D341Med (cell line): ENCODE measurements around the gene SMAD3.
"Not testable (repeated sequence)": the region's sequence is repeated elsewhere in the genome, so short reads cannot be mapped to it uniquely, and the experiment has no call there.

Experiments used
- DNase-seq: peaks from one replicate; pipeline ENCODE4 v3.0.0; 2012; ENCODE audit warnings: low spot score

The SMAD3 gene

DNA sequence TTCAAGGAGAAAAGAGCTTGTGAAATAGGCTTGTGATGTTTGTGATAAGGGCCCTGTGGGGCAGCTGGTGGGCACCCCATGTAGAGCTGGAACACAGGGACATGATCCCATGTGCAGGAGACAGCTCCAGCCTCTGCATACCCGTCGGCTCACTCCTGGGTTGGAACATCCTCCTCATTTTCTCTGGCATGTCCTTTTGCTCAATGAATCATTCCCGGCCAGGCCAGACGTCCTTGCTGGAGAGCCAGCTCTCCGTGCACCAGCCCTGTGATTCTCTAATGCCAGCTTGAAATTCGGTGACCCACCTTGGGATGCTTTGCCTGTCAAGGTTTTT is 77.3 kb downstream of the SMAD3 start:
- DNase-seq, result no peak

DNA sequence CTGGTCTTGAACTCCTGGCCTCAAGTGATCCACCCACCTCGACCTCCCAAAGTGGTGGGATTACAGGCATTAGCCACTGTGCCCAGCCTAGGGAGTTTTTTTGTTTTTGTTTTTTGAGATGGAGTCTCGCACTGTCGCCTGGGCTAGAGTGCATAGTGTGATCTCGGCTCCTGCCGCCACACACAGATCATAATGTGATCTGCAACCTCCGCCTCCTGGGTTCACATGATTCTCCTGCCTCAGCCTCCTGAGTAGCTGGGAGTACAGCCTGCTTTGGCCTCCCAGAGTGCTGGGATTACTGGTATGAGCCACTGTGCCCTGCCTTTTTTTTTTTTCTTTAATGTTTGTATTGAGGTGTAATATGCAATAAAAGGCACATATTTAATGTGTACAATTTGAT is 78.2 kb downstream of the SMAD3 start:
- DNase-seq, result no peak

DNA sequence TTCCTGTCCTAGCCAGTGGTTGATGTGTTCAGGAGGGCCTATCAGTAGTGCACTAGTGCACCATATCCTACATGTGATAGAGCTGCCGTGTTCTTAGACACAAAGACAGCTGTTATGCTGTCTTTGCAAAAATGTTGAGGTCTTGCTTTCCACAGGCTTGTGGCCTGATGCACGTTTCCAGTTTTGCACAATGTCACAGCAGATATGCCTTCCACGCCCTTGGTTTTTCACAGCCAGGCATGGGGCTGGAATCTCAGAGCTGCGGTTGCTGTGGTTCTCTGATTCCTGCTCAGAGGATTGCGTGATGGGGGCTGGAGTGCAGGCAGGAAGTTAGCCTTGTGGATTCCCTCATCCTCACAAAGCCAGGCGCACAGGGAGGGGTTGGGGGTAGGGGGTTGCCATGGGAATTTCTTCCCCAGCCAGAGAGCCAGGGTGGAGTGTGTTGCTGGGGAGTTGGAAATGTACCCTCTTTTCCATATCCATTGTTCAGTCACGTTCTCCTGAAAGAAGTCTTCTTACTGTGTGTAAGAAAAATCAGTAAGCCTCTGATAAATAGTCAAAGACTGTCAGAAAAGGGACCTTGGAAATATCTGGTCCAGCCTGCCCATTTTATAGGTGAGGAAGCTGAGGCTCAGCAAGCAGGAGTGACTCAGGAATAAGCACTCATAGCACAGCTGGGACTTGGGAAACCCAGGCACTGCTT is 79.4 kb downstream of the SMAD3 start:
- DNase-seq, result no peak

DNA sequence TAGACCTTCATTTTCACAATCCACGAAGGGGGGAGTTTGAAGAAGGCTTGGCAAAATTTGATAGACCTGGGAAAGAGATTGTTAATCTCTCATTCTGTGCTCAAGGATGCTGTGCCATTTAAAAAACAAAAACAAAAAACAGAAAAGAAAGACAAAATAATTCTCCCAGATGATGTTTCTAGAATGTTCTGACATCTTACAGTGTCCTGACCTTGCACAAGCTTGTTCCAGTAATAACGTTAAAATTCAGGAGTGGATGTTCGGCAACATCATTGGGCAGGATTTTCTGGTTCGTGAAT is 79.9 kb downstream of the SMAD3 start:
- DNase-seq, result no peak

DNA sequence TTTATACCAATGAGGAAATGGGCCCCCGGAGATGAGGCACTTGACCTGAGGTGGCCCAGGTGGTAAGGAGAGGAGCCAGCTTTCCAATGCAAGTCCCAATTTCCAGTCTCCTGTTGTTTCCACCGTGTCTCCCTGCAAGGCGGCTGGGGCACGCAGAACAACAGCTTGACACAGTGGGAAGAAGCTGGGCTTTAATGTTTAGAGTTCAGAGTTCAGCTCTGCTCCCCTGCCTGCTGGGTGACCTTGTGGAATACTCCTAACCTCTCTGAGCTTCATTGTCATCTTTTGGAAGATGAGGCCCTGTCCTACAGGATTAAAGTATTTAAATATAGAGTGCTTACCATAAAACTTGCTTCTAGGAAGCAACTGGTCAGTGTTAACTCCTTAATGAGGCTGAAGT is 80.3 kb downstream of the SMAD3 start:
- no peak for DNase-seq

DNA sequence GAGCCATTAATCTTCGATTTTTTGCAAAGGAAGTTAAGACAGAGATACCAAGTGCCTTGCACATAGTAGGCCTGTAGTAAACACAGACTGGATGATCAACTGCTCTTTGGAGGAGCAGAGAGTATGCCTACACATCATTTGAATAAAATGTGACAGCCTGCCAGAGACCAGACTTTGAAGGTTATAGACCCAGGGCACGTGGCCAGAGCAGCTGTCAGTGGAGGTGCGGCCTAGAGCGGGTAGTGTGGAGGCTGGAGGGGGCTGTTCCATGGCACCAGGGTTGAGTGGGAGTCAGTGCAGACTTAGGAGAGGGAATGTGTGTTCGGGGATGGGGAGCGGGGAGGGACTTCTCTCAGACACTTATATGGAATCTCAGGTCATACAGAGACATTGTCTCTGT is 80.8 kb downstream of the SMAD3 start:
- DNase-seq, result no peak

DNA sequence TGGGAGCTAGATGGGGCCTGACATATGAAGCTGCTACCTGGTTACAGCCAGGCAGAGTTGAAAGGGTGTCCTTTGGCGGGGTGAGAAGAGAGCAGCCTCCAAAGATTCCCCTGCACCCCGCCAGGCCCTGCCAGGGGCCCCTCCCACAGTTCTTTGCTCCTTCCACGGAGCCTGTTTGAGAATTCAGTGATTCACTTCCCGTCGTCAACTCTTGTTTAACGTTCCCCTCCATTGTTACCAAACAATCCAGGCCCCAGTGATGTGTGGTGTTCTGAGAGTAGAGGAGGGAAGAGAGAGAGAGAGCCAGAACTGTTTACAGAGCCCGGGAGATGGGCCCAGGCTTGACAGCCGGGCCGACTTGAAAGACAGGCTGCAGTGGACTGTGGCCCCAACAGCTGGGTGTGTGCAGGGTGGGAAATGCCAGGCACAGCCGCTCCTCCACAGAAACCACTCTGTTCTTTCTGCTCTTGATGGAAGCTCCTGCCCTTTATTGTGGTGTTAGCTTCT is 81.5 kb downstream of the SMAD3 start:
- DNase-seq, result no peak

DNA sequence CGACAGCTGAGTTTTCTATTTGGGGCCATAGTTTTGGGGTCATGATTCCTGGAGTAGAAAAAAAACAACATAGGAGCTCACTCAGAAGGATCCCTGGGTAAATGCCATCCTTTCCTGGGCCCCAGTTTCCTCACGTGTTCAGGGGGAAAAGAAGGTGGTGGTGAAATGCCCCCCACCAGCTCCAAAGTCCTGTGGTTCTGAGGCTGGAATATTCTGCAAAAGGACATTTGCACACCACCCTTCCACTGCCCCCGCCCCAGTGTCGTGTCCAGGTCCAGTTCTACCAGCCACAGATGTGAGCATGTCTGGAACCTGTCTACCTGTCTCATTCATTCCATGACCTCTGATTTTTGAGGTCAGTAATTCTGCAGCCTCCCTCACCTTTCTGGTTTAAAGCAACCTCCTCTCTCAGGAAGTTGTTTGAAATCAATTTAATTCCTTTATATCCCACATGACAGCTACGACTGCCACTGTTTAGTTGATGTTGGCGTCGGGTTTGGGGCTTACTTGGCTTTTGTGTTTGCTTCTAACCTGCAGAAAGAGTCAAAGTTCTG is 82.1 kb downstream of the SMAD3 start:
- DNase-seq, result no peak

DNA sequence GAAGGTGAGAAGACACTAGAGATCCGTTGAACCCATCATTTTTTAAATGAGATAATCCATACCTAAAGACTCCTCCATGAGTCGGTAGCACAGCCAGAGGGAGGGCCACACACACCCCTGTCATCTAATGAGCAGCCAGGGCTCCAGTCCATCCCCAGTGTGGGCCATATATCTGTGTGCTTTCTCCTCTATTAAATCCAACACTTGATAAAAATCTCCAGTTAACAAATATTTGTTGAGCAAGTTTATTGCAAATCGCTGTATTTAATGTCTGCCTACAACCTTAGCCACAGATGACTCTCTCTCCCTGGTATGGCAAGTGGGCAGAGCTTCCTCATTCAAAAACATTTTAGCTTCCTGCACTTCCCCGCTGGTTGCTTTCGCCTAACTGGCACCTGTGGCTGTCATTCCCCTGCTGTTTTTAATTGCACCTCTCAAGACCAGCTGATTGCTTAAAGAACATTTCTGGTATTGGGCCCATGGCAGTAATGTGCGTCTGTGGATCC is 82.8 kb downstream of the SMAD3 start:
- no peak for DNase-seq

DNA sequence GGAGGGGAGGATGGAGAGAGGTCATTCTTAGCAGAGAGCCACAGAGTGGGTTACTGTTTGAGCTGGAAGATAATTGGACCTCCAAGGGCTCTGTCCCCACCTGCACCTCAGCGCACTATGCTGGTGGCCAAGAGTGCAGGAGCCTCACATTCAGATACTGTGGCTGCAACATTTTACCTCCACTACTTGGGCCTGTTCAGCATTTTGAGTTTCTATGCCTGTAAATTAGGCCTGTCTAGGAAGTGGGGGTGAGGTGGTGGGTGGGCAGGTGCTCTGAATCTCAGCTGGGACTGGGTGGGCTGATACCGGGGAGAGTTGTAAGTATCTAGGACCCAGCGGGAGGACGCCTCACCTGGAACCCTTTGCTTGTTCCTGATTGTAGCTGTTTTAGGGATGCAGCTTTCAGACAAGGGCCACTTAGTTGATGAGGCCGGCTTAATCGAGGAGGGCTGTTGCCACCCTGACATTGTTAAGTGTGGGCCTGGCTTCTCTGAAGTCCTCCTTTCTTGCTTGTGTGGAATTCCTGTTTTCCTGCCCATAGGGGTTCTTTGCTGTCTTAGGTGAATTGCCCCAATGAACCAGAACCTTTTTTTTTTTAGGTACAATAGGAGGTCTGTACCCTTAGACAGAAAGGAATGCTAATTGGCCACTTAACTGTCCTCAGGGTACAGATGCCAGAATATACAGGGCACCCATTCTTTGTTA is 83.8 kb downstream of the SMAD3 start:
- DNase-seq, result no peak

DNA sequence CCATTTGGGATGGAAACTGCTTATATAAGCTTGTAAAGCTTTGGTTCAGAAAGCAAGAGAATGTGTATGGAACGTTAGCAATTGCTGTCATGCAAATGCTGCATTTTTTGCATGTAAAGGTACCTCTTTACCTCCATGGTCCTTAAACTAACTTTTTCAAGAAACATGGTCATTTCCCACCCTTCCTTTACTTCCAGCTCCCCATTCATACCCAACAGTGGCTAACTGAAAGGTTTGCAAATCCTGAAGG is 84.3 kb downstream of the SMAD3 start:
- DNase-seq, result no peak

DNA sequence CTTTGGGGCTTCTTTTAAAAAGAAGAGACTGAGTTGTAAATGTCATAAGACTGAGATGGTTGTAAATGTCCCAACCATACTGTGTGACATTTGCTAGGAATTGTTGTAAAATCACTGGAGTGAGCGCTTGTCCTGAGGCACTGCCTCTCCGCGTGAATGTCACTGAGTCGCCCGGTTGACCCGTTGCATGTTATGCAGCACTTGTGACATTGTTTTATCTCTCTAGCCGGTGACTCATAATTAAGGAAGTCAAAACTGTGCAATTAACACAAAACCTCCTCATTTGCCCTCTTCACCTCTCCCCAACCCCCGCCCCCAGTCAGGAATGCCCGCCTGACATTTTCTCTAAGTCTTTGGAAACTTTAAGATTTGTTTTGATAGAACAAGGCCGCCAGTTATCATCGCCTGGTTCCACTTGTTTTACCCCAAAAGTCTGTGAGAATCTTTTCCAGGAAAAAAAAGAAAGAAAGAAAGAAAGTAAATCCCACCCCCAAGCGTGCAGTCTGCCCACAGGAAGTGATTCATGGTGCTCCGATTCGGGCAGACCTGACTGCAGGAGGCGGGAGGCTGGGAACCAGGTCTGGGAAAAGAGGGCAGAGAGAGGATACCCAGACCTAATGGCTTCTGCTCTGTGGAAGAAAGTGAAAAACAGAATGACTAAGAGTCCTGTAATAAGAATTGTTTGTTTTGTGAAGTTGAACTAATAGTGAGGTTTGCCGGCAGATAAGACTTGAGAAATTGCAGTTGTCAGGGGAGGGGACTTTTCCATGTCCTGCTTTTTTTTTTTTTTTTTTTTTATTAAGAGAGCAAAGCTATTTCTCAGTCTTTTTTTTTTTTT is 84.8 kb downstream of the SMAD3 start:
- DNase-seq, result no peak

DNA sequence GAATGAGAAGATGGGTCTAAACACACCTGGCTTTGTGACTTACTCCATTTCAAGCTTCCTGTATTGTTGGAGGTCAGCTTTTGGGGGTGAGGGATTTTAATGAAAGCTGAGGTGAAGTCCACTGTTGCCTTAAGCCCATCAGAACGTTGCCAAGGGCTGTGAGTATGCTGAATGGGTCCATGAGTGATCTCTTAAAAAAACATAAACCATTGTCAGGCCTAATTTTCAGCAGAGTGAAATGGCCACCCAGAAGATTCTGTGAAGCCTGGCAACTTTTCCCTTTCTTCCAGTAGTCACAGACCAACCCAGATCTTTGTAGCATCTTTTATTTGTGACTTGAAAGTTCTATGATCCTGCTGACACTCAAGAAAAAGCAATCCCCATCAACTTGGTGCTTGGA is 87.0 kb downstream of the SMAD3 start:
- no peak for DNase-seq

DNA sequence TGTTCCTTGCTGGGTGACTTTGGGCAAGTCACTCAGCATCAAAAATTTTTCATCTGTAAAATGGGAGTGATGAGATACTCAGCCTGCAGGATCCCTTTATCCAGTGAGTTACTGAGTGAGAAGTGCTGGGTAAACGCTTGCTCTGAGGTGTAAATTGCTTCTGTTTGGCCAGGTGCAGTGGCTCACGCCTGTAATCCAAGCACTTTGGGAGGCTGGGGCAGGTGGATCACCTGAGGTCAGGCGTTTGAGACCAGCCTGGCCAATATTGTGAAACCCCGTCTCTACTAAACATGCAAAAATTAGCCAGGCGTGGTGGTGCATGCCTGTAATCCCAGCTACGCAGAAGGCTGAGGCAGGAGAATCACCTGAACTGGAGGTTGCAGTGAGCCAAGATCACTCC is 87.6 kb downstream of the SMAD3 start:
- not testable (repeated sequence) for DNase-seq

DNA sequence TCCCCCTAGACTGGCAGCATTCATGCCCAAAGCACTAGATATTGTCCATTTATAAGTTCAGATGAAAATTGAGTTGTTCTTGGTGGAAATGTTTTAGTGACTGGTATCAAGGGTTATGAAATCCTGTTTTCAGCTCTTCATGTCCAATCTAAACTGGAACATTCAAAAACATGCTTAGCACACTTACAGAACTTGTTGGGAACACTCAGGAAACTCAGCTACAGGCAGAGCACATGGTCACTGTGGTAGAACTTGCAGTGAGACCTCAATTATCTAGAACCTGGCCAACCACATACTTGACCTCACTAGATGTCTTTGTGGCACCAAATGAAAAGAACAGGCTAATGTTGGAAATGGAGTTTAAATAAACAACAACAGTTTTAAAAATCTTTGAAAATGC is 88.8 kb downstream of the SMAD3 start:
- no peak for DNase-seq

DNA sequence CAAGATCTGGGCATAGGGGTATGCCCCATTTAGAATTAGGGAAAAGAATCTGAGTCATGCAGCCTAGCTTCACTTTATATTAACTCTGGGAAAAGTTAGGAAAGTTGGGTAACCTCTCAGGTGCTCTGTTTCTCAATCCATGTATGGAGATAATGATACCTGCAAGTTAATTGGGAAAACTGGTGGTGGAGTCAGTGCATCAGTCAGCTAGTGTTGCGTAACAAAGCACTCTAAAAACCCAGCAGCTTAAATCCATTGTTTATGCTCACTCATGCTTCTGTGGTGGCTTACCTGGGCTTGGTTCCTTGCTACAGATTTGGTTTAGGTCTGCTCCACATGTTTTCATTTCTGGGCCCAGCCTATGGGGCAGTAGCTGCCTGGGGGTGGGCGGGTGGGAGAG is 91.0 kb downstream of the SMAD3 start:
- DNase-seq, result no peak

DNA sequence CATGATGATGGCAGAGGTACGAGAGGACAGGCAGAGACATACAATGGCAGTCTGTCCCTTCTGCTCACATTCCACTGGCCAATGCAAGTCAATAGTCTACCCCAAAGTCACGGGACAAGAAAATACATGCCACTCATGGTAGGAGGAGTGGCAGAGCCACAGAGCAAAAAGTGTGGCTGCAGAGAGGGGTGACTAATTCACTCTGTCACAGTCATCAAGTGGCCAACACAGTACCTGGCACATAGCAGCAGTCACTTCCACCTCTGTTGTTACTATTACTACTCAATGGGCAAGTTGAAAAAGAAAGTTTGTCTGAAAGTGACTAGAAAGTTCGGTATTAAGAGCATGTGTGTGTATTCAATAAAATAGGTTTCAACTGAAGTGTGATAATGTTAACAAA is 91.4 kb downstream of the SMAD3 start:
- no peak for DNase-seq

DNA sequence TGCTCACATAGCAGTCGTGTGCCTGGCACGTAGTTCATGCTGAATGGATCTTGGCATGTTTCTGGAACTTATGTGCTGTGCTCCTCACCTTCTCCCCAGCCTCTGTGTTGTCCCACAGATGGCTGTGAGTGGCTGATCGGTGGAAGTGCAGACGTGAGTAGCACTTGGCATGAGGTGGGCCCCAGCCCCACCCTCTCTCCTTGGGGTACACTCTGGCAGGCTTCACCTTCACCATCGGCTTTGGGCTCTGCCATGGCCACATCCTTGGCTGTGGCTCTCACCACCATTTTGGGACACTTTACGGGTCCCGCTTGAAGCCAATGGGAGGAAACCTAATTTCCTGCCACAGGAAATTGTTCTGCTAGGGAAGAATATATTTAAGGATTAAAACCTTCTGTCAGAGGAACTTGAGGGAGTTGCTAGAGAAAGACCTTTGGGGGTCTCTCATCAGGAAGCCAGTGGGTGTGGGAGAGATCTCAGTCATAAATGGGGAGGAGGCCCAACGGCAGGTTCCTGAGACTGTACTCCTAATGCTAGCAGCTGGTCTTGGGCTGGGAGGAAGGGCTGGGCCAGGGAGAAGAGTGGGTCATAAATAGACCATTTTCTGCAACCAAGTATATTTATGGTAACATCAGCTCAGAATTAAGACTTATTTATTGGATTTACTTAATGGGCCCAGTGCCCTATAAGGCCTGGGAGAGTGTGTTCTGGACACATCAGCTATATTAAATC is 92.3 kb downstream of the SMAD3 start:
- no peak for DNase-seq

DNA sequence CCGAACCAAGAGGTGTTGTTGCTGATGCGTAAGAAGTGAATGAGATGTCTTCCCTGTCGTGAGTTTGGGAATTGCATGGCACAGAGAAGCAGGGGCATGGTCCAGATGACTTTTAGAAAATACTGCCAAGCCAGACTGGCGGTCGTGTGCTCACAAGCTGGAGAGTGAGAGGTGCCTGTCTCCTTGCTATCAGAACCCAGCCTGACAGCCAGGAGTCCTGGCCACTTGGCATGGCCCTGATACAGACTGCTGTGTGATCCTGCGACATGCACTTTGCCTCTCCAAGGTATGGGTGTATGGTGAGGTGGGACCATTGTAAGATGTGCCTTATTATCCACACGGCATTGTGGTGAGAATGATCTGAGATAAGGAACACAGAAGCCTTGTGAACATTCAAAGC is 93.0 kb downstream of the SMAD3 start:
- no peak for DNase-seq

DNA sequence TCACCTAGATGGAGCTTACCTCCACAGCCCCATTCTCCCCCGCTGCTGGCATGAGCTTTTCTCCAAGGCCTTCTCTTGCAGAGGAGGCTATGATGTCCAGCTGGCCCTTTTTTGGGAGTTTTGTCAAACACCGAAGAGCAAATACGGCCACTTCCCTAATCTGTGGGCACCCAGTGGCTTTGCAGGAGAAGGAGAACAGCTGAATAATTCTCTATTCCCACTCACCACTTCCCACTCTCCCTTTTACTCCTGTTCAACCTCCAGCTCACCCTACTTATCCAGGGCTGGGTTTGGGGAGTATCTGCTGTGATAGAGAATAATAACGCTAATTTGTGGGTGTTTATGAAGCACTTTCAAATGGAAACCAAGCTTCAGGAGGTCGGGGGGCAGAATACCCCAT is 96.0 kb downstream of the SMAD3 start:
- DNase-seq, result no peak

DNA sequence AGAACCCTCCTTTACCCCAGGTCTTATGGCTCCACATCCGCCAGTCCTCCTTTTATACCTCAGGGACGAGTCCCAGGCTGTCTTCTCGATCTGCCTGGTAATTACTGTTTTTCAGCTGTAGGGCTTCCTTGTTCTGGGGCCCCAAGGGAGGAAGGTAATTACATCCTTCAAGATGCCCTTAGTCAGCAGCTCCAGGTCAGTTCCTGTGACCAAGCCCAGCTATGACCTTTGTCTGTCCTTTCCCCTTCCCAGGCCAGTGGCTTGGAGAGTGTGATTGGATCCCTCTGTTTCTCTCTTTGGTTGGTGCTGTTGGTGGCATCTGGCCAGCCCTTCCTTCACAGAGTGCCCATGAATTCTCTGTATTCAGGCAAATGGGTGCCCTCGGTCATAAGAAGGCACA is 96.5 kb downstream of the SMAD3 start:
- DNase-seq, result no peak

DNA sequence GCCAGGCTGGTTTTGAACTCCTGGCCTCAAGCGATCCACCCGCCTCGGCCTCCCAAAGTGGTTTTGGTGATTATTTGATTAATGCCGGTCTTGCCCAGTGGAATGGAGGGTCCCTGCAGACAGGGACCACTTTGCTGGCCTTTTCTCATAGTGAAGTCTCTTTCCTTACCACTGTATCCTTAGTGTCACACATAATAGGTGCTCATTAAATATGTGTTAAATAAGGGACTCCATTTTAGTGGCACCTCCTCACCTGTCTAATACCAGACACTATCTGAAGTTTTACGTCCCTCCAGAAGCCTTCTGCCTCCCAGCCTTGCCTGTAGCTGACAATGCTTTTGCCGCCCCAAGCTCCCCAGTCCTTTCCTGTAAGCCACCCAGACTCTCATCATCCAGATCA is 97.8 kb downstream of the SMAD3 start:
- DNase-seq, result no peak
